Neutrophil (primary cell): Measurements from ENCODE around the gene DCANP1.
A peak's percentile ranks its signal among the peaks of the same experiment; 100 is the strongest.

Experiments
- H3K27ac ChIP-seq: fragments of 200-600 bp; sonication (generic); 2 replicates; pipeline ENCODE4 v1.5.1; 2016; ENCODE audit warnings: mild to moderate bottlenecking, moderate library complexity
- H3K27me3 ChIP-seq: fragments of 200-600 bp; sonication (generic); 2 replicates; pipeline ENCODE4 v1.6.0; 2016; ENCODE audit warnings: mild to moderate bottlenecking
- H3K36me3 ChIP-seq: fragments of 200-600 bp; sonication (generic); 2 replicates; pipeline ENCODE4 v1.5.1; 2017
- H3K4me1 ChIP-seq, 2 experiments: fragments of 200-600 bp in 1 of 2; sonication (generic) in 1 of 2; 1 replicate in 1 of 2; 2 replicates in 1 of 2; pipeline versions ENCODE4 v1.5.1 to v1.6.1; 2013 to 2016; ENCODE audit warnings: low read depth in 1 of 2, low read length in 1 of 2, mild to moderate bottlenecking in 1 of 2, moderate library complexity in 1 of 2; ENCODE audit not compliant: control insufficient read depth in 1 of 2, insufficient read depth in 1 of 2
- H3K4me3 ChIP-seq, 2 experiments: fragments of 200-600 bp in 1 of 2; sonication (generic) in 1 of 2; 1 replicate in 1 of 2; 2 replicates in 1 of 2; pipeline ENCODE4 v1.5.1; 2013 to 2016; ENCODE audit warnings: low read depth in 1 of 2, low read length in 1 of 2, mild to moderate bottlenecking in 1 of 2, moderate library complexity in 1 of 2
- H3K9me3 ChIP-seq: fragments of 200-600 bp; sonication (generic); 2 replicates; pipeline ENCODE4 v1.5.1; 2016
- TF ChIP-seq, protein P1 (sequence below): fragments of 200-600 bp; sonication (generic); IDR thresholded peaks from 2 replicates; pipeline ENCODE4 v1.5.1; 2016; ENCODE audit warnings: antibody characterized with exemption

Gene DCANP1

DNA sequence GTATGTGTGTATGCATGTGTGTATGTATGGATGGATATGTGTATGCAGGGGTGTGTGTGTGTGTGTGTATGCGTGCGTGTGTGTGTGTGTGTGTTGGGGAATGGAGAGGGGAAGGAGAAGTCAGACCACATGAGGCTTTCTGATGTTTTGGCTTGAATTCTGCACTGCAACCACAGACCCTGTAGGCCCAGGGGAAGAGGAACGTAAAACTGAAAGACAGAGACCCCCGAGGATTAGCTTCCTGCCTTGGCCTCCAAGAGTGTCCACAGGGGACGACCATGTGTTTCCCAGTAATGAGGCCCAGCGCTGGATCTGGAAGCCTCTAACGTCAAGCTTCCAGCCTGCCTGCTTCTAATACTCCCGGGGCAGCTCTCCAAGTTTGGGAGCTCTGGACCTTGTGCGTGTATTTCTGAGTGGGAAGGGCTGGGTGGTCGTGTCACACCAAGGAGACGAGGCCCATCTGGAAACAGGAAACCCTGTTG lies 5.8 kb downstream of the DCANP1 start:
- TF ChIP-seq, protein P1, sequence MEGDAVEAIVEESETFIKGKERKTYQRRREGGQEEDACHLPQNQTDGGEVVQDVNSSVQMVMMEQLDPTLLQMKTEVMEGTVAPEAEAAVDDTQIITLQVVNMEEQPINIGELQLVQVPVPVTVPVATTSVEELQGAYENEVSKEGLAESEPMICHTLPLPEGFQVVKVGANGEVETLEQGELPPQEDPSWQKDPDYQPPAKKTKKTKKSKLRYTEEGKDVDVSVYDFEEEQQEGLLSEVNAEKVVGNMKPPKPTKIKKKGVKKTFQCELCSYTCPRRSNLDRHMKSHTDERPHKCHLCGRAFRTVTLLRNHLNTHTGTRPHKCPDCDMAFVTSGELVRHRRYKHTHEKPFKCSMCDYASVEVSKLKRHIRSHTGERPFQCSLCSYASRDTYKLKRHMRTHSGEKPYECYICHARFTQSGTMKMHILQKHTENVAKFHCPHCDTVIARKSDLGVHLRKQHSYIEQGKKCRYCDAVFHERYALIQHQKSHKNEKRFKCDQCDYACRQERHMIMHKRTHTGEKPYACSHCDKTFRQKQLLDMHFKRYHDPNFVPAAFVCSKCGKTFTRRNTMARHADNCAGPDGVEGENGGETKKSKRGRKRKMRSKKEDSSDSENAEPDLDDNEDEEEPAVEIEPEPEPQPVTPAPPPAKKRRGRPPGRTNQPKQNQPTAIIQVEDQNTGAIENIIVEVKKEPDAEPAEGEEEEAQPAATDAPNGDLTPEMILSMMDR = no peak
- Histone ChIP-seq H3K27ac (no peak overlapping the region), H3K36me3 (no peaks in the 10 kb centered on the region), H3K9me3 (no peaks in the 10 kb centered on the region), H3K4me3 (no peak overlapping the region), H3K27me3 (no peaks in the 10 kb centered on the region), H3K4me1 (peaks cover 13 to 14% of the 10 kb centered on the region in 2 experiments)

DNA sequence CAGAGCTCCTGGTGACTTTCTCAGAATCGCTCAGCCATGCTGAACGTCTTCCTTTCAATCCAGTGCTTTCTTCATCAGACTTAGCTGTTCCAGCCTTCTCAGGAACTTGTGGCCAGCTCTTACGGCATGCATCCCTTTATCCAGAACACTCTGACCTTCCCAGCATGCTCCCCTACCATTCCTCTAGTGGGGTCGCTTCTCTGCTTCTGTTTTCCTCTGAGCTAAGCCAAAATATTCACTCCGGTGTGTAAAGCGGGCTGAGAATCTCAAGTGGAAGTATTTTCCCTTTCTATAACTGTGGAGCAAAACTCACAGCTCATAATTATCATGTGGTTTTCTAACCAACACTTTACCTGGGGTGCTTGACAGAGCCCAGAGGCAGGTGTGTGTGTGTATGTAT lies 6.2 kb downstream of the DCANP1 start:
- Histone ChIP-seq H3K9me3 (no peaks in the 10 kb centered on the region), H3K36me3 (no peaks in the 10 kb centered on the region), H3K4me1 (peaks cover 13 to 14% of the 10 kb centered on the region in 2 experiments), H3K27me3 (no peaks in the 10 kb centered on the region), H3K4me3 (no peak overlapping the region), H3K27ac (no peak overlapping the region)
- TF ChIP-seq, protein P1 = no peak

DNA sequence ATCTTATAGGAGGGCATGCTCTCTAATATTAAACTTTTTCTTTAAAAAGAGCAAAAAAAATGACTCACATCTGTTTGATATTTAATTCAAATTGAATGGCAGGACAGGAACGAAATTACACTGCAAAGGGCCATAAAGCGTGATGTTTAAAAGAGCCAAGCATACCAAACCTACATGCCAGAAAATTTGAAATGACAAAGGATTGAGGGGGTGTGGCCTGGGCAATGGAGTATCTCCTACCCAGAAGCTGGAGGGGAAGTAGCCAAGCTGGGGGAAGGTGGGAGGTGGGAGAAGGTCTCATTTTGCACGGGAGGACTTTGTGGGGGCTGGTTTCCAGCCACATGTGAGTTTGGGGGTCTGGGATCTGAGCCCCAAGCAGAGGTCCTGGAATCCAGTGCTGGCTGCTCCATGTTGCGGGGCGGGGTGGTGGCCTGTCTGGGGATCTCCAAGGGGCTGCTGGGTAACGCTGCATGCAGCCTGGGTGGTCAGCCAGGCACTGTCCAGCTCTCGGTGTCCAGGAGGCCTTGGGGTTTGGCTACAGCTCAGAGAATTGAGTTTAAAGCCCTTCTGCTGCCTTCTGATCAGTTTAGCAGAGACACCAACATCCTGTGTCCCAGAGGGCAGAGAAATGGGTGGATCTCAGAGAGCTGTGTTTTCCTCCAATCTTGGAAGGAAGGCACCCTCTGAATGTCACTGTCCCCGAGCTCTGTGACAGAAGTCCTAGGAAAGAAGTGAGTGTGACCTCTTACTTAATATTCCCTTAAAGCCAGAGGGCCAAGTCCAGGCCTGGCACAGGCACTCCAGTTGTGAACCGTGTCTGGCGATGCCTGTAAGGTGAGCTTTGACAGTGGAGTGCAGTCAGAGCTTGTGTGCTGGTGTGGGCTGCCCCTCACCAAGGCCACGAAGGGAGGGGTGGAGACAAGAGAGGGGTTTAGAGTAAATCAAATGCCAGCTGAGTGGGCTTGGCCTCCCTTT lies 7.6 kb downstream of the DCANP1 start:
- Histone ChIP-seq H3K27ac (no peak overlapping the region), H3K36me3 (no peaks in the 10 kb centered on the region), H3K27me3 (no peaks in the 10 kb centered on the region), H3K4me3 (no peak overlapping the region), H3K9me3 (no peaks in the 10 kb centered on the region), H3K4me1 (peaks cover 17 to 18% of the 10 kb centered on the region in 2 experiments)
- TF ChIP-seq, protein P1 = no peak

DNA sequence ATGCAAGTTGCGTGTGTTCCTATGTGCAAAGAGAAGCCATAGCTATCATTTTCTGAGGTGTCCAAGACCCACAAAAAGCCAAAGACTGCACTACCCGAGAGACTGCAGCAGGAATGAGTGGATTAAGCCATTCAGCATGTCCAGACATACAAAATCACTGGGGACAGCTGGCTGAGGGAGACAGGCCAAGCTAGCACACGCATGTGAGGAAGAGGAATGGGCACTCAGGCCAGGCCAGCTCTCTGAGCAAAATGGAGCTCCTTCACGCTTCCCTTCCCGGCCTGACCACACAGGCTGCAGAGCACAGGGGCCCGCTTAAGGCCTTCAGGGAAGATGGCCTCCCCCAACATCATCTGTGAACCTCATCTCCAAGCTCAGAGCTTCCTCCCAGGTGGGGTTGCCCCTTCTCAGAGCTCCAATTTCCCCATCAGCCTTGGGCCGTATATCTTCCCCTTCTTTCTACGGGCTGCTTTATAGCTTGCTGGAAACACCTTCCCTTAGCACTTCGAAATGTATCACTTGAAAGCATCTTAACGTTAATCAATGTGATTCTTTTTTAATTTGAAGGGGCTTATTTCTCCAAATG lies 8.4 kb downstream of the DCANP1 start:
- Histone ChIP-seq H3K27me3 (no peaks in the 10 kb centered on the region), H3K27ac (no peak overlapping the region), H3K9me3 (no peaks in the 10 kb centered on the region), H3K36me3 (no peaks in the 10 kb centered on the region), H3K4me1 (peaks cover 25 to 26% of the 10 kb centered on the region in 2 experiments), H3K4me3 (no peak overlapping the region)
- TF ChIP-seq, protein P1 = no peak

DNA sequence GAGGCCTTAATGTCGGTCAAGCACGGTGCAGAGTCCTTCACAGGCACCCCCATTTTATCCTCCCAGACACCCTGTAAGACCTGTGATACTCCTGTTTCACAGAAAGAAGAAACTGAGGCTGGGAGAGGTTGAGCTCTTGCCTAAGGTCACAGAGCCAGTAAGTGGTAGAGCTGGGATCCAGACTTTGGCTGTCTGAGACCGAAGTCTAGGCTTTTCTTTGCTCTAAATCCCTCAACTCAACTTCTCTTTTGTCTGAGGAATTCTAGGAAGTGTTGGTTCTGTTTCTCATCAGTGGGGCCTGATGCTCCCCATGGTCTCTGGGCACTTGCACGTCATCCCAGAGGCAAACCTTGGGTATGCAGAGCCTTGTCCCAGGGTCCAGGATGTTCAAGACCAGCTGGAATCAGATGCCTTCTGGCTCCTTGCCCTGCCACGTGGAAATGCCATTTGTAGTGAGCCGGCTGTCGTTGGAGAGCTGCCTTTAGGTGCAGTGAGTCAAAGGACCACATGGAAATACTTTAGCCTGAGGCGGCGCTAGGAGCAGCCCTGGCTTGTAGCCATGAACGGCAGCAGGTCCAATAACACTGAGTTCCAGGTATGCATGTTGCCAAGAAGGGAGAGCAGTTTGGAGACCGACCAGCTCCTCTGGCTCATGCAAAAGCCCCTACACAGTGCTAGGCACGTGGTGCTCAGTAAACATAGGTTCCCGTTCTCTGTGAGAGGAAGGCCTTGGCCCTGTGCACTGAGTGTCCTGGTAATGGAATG lies 9.2 kb downstream of the DCANP1 start:
- peaks cover 30 to 31% of the 10 kb centered on the region in 2 experiments for H3K4me1 ChIP-seq
- H3K4me3 ChIP-seq = no peak overlapping the region
- no peaks in the 10 kb centered on the region for H3K27me3 ChIP-seq
- TF ChIP-seq, protein P1 = no peak
- no peaks in the 10 kb centered on the region for H3K36me3 ChIP-seq
- no peaks in the 10 kb centered on the region for H3K9me3 ChIP-seq
- H3K27ac ChIP-seq = peak overlapping the region; percentile 36
